Measurements from ENCODE around the gene JARID2. TPM values are rescaled to one million over a fixed set of nuclear protein-coding genes. Genes with fewer than 3 reads are reported as not detected.

The JARID2 gene
- total RNA-seq, 1 donor from 2014 or later, result 5.0 TPM

DNA sequence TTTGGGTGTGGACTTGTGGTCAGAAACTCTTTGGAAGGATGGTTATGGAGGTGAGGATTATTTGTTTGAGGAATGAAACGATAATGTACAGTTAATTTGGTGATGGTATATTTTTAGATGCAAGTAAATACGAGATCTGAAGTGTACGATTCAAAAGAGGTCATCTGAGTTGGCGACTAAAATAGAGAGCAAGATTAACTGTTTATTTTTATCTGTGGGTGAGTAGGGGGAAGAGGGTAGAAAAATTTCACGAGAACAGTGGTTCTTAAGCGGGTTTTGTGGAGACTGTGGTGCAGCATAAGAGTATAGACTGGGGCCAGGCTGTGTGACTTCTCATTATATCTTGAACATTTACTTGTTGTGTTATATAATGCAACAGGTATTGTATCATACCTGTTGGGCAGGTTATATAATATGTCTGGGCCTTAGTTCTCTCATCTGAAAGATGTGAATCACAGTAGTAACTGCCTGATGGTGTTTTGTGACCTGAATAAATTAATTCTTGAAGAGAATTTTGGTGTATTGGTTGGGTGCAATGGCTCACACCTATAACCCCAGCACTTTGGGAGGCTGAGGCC is 171.2 kb downstream of the JARID2 start:
- Histone ChIP-seq H3K4me3 (no peak overlapping the region), H3K9me3 (peaks cover 7 to 17% of the 10 kb centered on the region in 2 donors), H3K4me1 (peaks cover 0 to 4% of the 10 kb centered on the region in 2 donors), H3K27ac (no peak overlapping the region), H3K27me3 (no peaks in the 10 kb centered on the region), H3K36me3 (no peaks in the 10 kb centered on the region)
- TF ChIP-seq, protein P1, sequence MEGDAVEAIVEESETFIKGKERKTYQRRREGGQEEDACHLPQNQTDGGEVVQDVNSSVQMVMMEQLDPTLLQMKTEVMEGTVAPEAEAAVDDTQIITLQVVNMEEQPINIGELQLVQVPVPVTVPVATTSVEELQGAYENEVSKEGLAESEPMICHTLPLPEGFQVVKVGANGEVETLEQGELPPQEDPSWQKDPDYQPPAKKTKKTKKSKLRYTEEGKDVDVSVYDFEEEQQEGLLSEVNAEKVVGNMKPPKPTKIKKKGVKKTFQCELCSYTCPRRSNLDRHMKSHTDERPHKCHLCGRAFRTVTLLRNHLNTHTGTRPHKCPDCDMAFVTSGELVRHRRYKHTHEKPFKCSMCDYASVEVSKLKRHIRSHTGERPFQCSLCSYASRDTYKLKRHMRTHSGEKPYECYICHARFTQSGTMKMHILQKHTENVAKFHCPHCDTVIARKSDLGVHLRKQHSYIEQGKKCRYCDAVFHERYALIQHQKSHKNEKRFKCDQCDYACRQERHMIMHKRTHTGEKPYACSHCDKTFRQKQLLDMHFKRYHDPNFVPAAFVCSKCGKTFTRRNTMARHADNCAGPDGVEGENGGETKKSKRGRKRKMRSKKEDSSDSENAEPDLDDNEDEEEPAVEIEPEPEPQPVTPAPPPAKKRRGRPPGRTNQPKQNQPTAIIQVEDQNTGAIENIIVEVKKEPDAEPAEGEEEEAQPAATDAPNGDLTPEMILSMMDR (IDR thresholded peaks at IDR 0.05), result no peak
- intact Hi-C loops (cut with DNase I), result no loop called here
- DNase-seq (ENCODE audit: low spot score in 2 of 2), result no peak

DNA sequence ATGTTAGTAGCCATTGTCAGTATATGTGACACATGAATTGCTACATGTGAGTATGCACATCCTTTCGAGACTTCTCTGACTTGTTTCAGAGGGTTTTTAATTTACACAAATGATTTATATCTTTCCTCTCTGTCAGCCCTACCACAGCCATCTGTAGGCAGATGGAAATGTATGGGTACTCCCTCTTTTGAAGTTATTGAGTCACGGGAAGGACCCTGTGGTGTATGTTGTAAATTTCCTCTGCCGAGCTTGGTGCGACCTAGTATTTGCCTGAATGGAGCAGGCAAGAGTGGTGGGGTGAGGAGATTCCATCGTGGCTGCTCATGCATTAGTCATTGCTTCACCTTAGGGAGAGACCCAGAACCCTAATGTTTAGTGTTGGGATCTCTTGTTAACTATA is 171.9 kb downstream of the JARID2 start:
- intact Hi-C loops (cut with DNase I), result no loop called here

DNA sequence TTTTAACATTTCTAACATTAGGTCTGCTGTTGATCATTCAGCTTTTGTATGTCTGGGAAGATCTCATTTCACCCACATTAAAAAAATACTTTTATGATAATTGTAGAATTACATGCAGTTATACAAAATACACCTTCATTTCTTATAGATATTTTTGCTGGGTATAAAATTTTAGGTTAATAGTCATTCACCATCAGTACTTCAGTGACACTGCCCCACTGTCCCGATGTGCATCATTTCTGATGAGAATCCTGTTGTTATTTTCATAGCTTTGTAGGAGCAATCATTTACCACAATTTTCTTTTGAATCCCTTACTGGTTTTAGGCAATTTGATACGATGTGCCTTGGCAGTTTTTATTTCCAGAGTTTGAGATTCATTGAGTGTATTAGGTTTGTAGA is 173.6 kb downstream of the JARID2 start:
- Histone ChIP-seq H3K27me3 (no peaks in the 10 kb centered on the region), H3K4me3 (no peak overlapping the region), H3K9me3 (peaks cover 7 to 17% of the 10 kb centered on the region in 2 donors), H3K4me1 (no peaks in the 10 kb centered on the region), H3K27ac (no peak overlapping the region), H3K36me3 (no peaks in the 10 kb centered on the region)
- TF ChIP-seq, protein P1 (IDR thresholded peaks at IDR 0.05), result no peak
- intact Hi-C loops (cut with DNase I), result no loop called here
- DNase-seq (ENCODE audit: low spot score in 2 of 2), result no peak

More for the DNA sequence above, 171.9 kb downstream of the JARID2 start:
- TF ChIP-seq, protein P1 (IDR thresholded peaks at IDR 0.05), result no peak
- Histone ChIP-seq H3K27me3 (no peaks in the 10 kb centered on the region), H3K4me1 (peaks cover 0 to 4% of the 10 kb centered on the region in 2 donors), H3K36me3 (no peaks in the 10 kb centered on the region), H3K27ac (no peak overlapping the region), H3K9me3 (peaks cover 7 to 17% of the 10 kb centered on the region in 2 donors), H3K4me3 (no peak overlapping the region)
- no peak for DNase-seq (ENCODE audit: low spot score in 2 of 2)

DNA sequence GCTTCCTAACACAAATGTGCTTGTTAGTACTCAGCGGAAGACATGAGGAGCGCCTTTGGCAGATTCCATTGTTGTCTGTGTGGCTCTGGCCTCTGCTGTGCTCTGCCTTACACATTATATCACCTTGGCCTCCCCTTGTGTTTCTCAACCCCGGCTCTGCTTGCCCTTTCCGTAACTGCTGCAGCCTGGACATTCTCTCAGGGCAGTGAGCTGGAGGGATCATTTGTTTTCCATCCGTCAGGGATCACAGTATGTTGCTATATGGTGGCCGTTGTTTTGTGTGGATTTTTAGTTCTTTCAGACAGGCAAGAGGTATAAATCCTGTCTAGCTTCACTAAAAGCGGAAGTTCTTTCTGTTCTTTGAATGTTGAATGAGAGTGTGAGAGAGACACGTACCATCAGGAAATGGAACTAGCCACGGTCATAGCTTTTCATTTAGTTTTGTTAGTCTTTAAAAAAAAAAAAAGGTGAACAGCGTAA is 175.1 kb downstream of the JARID2 start:
- H3K27me3 ChIP-seq, result no peaks in the 10 kb centered on the region
- H3K4me3 ChIP-seq, result no peak overlapping the region
- no peak for DNase-seq (ENCODE audit: low spot score in 2 of 2)
- TF ChIP-seq, protein P1 (IDR thresholded peaks at IDR 0.05), result no peak
- H3K27ac ChIP-seq, result no peak overlapping the region
- no peaks in the 10 kb centered on the region for H3K4me1 ChIP-seq
- intact Hi-C loops (cut with DNase I), result no loop called here
- peaks cover 7 to 17% of the 10 kb centered on the region in 2 donors for H3K9me3 ChIP-seq
- no peaks in the 10 kb centered on the region for H3K36me3 ChIP-seq

DNA sequence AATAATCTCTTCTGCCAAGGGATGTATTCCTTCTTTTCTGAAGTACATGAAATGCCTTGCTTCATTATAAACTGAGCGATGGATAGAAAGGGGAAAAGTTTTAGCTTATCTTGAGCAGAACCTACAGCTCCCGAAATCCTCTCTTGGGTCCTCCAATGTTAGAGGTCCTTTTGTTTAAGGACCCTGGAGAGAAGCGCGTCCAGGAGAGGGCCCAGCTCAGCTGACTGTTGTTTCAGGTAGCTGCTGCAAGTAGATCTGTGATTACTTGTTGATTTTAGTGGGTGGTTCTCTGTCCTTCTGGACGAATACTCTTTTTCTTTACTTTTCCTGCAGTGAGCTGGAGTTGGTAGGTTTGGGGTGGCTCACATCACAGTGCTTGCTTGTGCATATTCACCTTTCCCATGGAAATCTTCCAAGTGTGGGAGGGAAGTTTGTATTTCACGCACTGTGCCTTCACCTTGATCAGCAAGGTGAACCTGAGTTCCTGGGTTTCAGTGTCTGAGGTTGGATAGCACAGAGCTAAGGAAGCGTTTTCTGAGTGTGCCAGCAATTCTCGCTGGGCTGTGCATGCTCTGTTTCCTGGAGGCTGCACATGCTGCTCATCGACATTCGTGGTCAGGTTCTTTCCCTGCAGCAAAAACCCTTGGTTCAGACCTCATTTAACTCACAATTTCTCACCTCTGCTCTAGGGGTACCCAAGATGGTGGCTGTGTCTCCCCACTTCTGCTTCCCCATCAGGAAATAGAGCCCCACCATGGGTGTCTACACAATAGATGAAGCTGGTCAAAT is 176.3 kb downstream of the JARID2 start:
- Histone ChIP-seq H3K9me3 (peaks cover 7 to 17% of the 10 kb centered on the region in 2 donors), H3K36me3 (no peaks in the 10 kb centered on the region)
- intact Hi-C loops (cut with DNase I), result no loop called here

More for the DNA sequence above, 176.3 kb downstream of the JARID2 start:
- Histone ChIP-seq H3K27ac (no peak overlapping the region), H3K4me1 (no peaks in the 10 kb centered on the region), H3K27me3 (no peaks in the 10 kb centered on the region), H3K4me3 (no peak overlapping the region)
- TF ChIP-seq, protein P1 (IDR thresholded peaks at IDR 0.05), result no peak
- no peak for DNase-seq (ENCODE audit: low spot score in 2 of 2)

All from ascending aorta (tissue), 2 donors.